HepG2 (cell line): Measurements from ENCODE around the gene ACTL7B. TPM values are rescaled to one million over a fixed set of nuclear protein-coding genes. Genes with fewer than 3 reads are reported as not detected.
A peak's percentile ranks its signal among the peaks of the same experiment; 100 is the strongest.

Experiments used
- CREM ChIP-seq, 2 experiments: sonication (generic) in 1 of 2; formaldehyde crosslinking in 1 of 2; IDR thresholded peaks; 2 replicates each; pipeline versions ENCODE4 v1.4.0 to v1.6.1; 2016 to 2020; ENCODE audit warnings: antibody characterized with exemption in 1 of 2, mild to moderate bottlenecking in 1 of 2, missing genetic modification reagents in 1 of 2
- FUBP1 ChIP-seq: sonication (generic); formaldehyde crosslinking; IDR thresholded peaks from 2 replicates; pipeline ENCODE4 v1.5.1; 2020; ENCODE audit warnings: missing genetic modification reagents, mild to moderate bottlenecking, borderline replicate concordance
- HMGXB3 ChIP-seq: sonication (generic); formaldehyde crosslinking; IDR thresholded peaks from 2 replicates; pipeline ENCODE4 v1.4.0; 2020; ENCODE audit warnings: missing genetic modification reagents, borderline replicate concordance
- RAD21 ChIP-seq: fragments of 450-650 bp; formaldehyde crosslinking; IDR thresholded peaks from 2 replicates; pipeline ENCODE4 v1.5.0; 2020; ENCODE audit warnings: mild to moderate bottlenecking
- polyA plus RNA-seq, 8 experiments: library from polyadenylated mRNA; depleted of rRNA in 3 of 8; stranded (reverse) in 7 of 8; unstranded in 1 of 8; fragments of >200 nt; fragmentation: Illumina TruSeq in 4 of 8; extraction: Trizol in 4 of 8; gene quantifications; 2 replicates each; pipeline versions ENCODE4 v1.2.1 to v1.2.3, GENCODE V29; 2011 to 2016; ENCODE audit warnings: low read depth in 4 of 8, missing spikeins in 1 of 8, mixed read lengths in 1 of 8; ENCODE audit not compliant: insufficient read depth in 1 of 8
- total RNA-seq, 5 experiments: library from RNA; depleted of rRNA; stranded (reverse); fragments of >200 nt; fragmentation: Illumina TruSeq; extraction: Trizol; gene quantifications; 2 replicates each; pipeline ENCODE4 v1.2.3, GENCODE V29; 2016; ENCODE audit warnings: low read depth in 1 of 5
- TF ChIP-seq, protein P1 (sequence below): sonication (generic); formaldehyde crosslinking; IDR thresholded peaks from 2 replicates; pipeline ENCODE4 v1.5.1; 2020; ENCODE audit warnings: missing genetic modification reagents, mild to moderate bottlenecking, borderline replicate concordance
- TF ChIP-seq, protein P2 (sequence below): sonication (generic); formaldehyde crosslinking; IDR thresholded peaks from 2 replicates; pipeline ENCODE4 v1.9.0; 2021; ENCODE audit warnings: missing genetic modification reagents, borderline replicate concordance
- TF ChIP-seq, protein P3 (sequence below): sonication (generic); formaldehyde crosslinking; IDR thresholded peaks from 2 replicates; pipeline ENCODE4 v1.5.1; 2020; ENCODE audit warnings: mild to moderate bottlenecking, missing genetic modification reagents, moderate library complexity

Gene ACTL7B
- total and polyA plus RNA-seq, 2 of the 13 experiments (the other 11 are each of a cell fraction or from before 2014, with no cell fraction given), result 0.07 to 0.11 TPM

GRCh38 chr9:108889649-108890067, 33.9 kb upstream of the ACTL7B start (continued):
- peak; percentile 54; the same call in 1 of the 2 replicates for TF ChIP-seq RAD21 (CRISPR knock-in tag)
- TF ChIP-seq, protein P1, sequence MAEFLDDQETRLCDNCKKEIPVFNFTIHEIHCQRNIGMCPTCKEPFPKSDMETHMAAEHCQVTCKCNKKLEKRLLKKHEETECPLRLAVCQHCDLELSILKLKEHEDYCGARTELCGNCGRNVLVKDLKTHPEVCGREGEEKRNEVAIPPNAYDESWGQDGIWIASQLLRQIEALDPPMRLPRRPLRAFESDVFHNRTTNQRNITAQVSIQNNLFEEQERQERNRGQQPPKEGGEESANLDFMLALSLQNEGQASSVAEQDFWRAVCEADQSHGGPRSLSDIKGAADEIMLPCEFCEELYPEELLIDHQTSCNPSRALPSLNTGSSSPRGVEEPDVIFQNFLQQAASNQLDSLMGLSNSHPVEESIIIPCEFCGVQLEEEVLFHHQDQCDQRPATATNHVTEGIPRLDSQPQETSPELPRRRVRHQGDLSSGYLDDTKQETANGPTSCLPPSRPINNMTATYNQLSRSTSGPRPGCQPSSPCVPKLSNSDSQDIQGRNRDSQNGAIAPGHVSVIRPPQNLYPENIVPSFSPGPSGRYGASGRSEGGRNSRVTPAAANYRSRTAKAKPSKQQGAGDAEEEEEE (CRISPR knock-in tag), result no peak
- TF ChIP-seq, protein P2, sequence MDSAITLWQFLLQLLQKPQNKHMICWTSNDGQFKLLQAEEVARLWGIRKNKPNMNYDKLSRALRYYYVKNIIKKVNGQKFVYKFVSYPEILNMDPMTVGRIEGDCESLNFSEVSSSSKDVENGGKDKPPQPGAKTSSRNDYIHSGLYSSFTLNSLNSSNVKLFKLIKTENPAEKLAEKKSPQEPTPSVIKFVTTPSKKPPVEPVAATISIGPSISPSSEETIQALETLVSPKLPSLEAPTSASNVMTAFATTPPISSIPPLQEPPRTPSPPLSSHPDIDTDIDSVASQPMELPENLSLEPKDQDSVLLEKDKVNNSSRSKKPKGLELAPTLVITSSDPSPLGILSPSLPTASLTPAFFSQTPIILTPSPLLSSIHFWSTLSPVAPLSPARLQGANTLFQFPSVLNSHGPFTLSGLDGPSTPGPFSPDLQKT, result no peak
- TF ChIP-seq, protein P3, sequence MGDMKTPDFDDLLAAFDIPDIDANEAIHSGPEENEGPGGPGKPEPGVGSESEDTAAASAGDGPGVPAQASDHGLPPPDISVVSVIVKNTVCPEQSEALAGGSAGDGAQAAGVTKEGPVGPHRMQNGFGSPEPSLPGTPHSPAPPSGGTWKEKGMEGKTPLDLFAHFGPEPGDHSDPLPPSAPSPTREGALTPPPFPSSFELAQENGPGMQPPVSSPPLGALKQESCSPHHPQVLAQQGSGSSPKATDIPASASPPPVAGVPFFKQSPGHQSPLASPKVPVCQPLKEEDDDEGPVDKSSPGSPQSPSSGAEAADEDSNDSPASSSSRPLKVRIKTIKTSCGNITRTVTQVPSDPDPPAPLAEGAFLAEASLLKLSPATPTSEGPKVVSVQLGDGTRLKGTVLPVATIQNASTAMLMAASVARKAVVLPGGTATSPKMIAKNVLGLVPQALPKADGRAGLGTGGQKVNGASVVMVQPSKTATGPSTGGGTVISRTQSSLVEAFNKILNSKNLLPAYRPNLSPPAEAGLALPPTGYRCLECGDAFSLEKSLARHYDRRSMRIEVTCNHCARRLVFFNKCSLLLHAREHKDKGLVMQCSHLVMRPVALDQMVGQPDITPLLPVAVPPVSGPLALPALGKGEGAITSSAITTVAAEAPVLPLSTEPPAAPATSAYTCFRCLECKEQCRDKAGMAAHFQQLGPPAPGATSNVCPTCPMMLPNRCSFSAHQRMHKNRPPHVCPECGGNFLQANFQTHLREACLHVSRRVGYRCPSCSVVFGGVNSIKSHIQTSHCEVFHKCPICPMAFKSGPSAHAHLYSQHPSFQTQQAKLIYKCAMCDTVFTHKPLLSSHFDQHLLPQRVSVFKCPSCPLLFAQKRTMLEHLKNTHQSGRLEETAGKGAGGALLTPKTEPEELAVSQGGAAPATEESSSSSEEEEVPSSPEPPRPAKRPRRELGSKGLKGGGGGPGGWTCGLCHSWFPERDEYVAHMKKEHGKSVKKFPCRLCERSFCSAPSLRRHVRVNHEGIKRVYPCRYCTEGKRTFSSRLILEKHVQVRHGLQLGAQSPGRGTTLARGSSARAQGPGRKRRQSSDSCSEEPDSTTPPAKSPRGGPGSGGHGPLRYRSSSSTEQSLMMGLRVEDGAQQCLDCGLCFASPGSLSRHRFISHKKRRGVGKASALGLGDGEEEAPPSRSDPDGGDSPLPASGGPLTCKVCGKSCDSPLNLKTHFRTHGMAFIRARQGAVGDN (CRISPR knock-in tag), result no peak
- no peak for TF ChIP-seq HMGXB3
- no peak for TF ChIP-seq FUBP1
- peak; percentile 90 for TF ChIP-seq CREM (IDR thresholded peaks at IDR 0.05)
- no peak for TF ChIP-seq CREM (CRISPR knock-in tag; IDR thresholded peaks at IDR 0.05)
- TF ChIP-seq, all 625 proteins: peak for 69
